A673 (cell line): ENCODE data around the gene POTEB. TPM values are rescaled to one million over a fixed set of nuclear protein-coding genes. Genes with fewer than 3 reads are reported as not detected.
"Not testable (repeated sequence)": the region's sequence is repeated elsewhere in the genome, so short reads cannot be mapped to it uniquely, and the experiment has no call there.

ENCODE experiments used
- Bru-seq: library from RNA; stranded (reverse); fragments of 400-500 nt; gene quantifications from one replicate; lab custom pipeline; 2021; lab: Mats Ljungman, UMichigan
- BruChase-seq, 2 experiments: library from RNA; stranded (reverse); fragments of 400-500 nt; gene quantifications; one replicate each; lab custom pipeline; 2021; lab: Mats Ljungman, UMichigan
- BruUV-seq: library from RNA; stranded (reverse); fragments of 400-500 nt; replicated peaks from 2 replicates; lab custom pipeline; 2021; lab: Mats Ljungman, UMichigan
- CTCF ChIA-PET: fragments of 300-600 bp; sonication (Branson Sonifier 250); formaldehyde crosslinking; loops from one replicate; lab custom pipeline; 2022; ENCODE audit warnings: antibody characterized with exemption; lab: Charles Lee
- POLR2A ChIA-PET: fragments of 300-600 bp; sonication (Branson Sonifier 250); formaldehyde crosslinking; loops from one replicate; lab custom pipeline; 2022; ENCODE audit warnings: antibody characterized with exemption; ENCODE audit not compliant: low non-redundant PET; lab: Charles Lee
- DNase-seq: peaks from one replicate; pipeline ENCODE4 v3.0.0-alpha.2; 2015; ENCODE audit warnings: low spot score
- H3K27ac ChIP-seq: fragments of 200-600 bp; sonication (generic); 2 replicates; pipeline ENCODE4 v1.5.1; 2016; ENCODE audit warnings: mixed run types, low read depth, mild to moderate bottlenecking, mixed read lengths, antibody characterized with exemption, low read length; ENCODE audit not compliant: poor library complexity, severe bottlenecking
- H3K27me3 ChIP-seq: fragments of 200-600 bp; sonication (generic); replicated peaks from 2 replicates; pipeline ENCODE4 v1.6.1; 2017; ENCODE audit warnings: mixed run types, low read depth, mild to moderate bottlenecking, mixed read lengths, antibody characterized with exemption, low read length; ENCODE audit not compliant: insufficient read depth, poor library complexity
- H3K36me3 ChIP-seq: fragments of 200-600 bp; sonication (generic); 2 replicates; pipeline ENCODE4 v1.6.1; 2016; ENCODE audit warnings: mixed run types, mild to moderate bottlenecking, mixed read lengths, antibody characterized with exemption, low read length; ENCODE audit not compliant: insufficient read depth, poor library complexity, severe bottlenecking
- H3K4me1 ChIP-seq: fragments of 200-600 bp; sonication (generic); 2 replicates; pipeline ENCODE4 v1.6.1; 2017; ENCODE audit warnings: mixed run types, mild to moderate bottlenecking, mixed read lengths, antibody characterized with exemption, low read length; ENCODE audit not compliant: insufficient read depth, poor library complexity, severe bottlenecking
- H3K4me3 ChIP-seq: fragments of 200-600 bp; sonication (generic); 2 replicates; pipeline ENCODE4 v1.5.1; 2016; ENCODE audit warnings: low read depth, mixed run types, mild to moderate bottlenecking, mixed read lengths, low read length; ENCODE audit not compliant: poor library complexity, severe bottlenecking
- H3K9me3 ChIP-seq: fragments of 200-600 bp; sonication (generic); 2 replicates; pipeline ENCODE4 v1.6.1; 2016; ENCODE audit warnings: mixed run types, low read depth, mild to moderate bottlenecking, mixed read lengths, antibody characterized with exemption, low read length; ENCODE audit not compliant: poor library complexity, severe bottlenecking
- intact Hi-C: fragments of 100-400 bp; cut with micrococcal nuclease; formaldehyde crosslinking; loops from one replicate; pipeline ENCODE4 v1.10.0; 2022; ENCODE audit not compliant: unreplicated experiment
- long read RNA-seq: library from polyadenylated mRNA; stranded (forward); transcript quantifications from one replicate; pipeline ENCODE4 v2.0.0, GENCODE V29; 2022
- microRNA-seq: library from miRNA; unstranded; fragments of <30 nt; microRNA quantifications from one replicate; pipeline ENCODE4 v1.2.0, GENCODE V29; 2021
- total RNA-seq: library from RNA; stranded (reverse); gene quantifications from 2 replicates; pipeline ENCODE4 v1.2.3, GENCODE V29; 2021

POTEB gene
- total RNA-seq: not detected in 2 replicates
- not detected for Bru-seq, nascent RNA
- BruChase-seq, experiment 1, labeled RNA remaining after a 2-hour chase: not detected
- not detected for BruChase-seq, experiment 2, labeled RNA remaining after a 6-hour chase
- long read RNA-seq: 0 reads

DNA sequence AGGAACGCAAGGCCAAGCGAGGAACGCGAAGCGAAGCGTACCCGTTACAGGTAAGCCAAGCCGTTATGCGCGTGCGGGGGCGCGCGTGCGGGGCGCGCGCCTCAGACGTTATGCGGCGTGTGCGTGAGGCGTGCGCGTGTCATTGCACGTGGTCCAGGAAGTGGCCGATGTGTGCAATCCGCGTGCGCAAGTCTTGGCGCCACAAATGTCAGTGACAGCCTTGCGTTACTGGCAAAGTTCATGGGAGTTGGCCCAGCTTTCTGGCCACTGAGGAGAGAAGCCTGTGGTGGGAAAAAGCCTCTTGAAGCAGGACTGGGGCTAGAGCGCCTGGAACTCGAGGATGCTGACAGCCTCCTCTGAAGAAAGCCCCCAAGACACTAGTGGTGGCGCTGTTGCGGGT lies at the start of gene POTEB:
TSS of gene POTEB (minus strand) at position 101 of the 400 bp plus-strand sequence. CDS start 489 bp downstream, outside the sequence.
- H3K27ac ChIP-seq, H3K27me3 ChIP-seq, POLR2A ChIA-PET, H3K9me3 ChIP-seq, H3K4me1 ChIP-seq, DNase-seq, BruUV-seq, H3K4me3 ChIP-seq, H3K36me3 ChIP-seq, CTCF ChIA-PET, intact Hi-C loops: not testable (repeated sequence)

DNA sequence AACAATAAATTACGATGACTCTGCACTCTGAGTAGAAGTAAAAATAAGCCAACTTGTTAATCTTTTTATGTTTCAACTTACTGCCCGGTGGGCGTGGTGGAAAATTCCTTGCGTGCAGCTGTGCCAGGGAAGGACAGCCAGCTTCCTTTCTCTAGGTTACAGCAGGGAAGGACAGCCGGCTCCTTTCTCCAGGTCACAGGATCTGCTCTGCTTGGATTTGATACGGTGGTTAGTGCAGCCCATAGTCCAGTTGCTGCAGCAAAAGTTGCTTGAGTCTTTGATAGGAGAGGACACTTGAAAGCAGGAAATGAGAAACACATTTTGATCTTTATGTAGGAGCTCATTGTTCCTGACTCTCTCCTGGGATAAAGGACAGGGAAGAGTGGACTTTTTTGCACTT lies 13.4 kb upstream of the POTEB start:
- CTCF ChIA-PET, H3K36me3 ChIP-seq, H3K27me3 ChIP-seq, intact Hi-C loops, POLR2A ChIA-PET, H3K27ac ChIP-seq, BruUV-seq, H3K4me3 ChIP-seq, H3K9me3 ChIP-seq, DNase-seq, H3K4me1 ChIP-seq: not testable (repeated sequence)

GRCh38 chr15:21889542-21889941 lies 12.0 kb upstream of the POTEB start:
- POLR2A ChIA-PET, BruUV-seq: not testable (repeated sequence)

GRCh38 chr15:21838831-21839230 lies 38.7 kb downstream of the POTEB start:
- H3K9me3 ChIP-seq, H3K36me3 ChIP-seq, H3K4me1 ChIP-seq, DNase-seq, CTCF ChIA-PET, H3K27ac ChIP-seq, BruUV-seq, H3K4me3 ChIP-seq, POLR2A ChIA-PET, H3K27me3 ChIP-seq, intact Hi-C loops: not testable (repeated sequence)

More at GRCh38 chr15:21889542-21889941, 12.0 kb upstream of the POTEB start:
- CTCF ChIA-PET, H3K4me3 ChIP-seq, H3K27me3 ChIP-seq, H3K36me3 ChIP-seq, H3K4me1 ChIP-seq, intact Hi-C loops, H3K27ac ChIP-seq, H3K9me3 ChIP-seq, DNase-seq: not testable (repeated sequence)

Small RNAs within 50 kb of the gene (microRNA-seq; reads per million reads assigned to microRNA genes)
- not detected for gene MIR3118-4

Other genes starting within 250 kb of the POTEB start
- gene OR4M2, start 202.8 kb upstream of the POTEB start, total RNA-seq: not detected in 2 replicates